GM21529 (cell line): ENCODE data around the gene BTBD9.

Experiments used
- ATAC-seq: cut with Tn5 transposase; IDR thresholded peaks from one replicate; pipeline ENCODE4 v1.9.1; 2021; ENCODE audit not compliant: unreplicated experiment

Gene BTBD9

GRCh38 chr6:38153798-38154345 is 485.9 kb downstream of the BTBD9 start:
- no peak for ATAC-seq

- no peak for ATAC-seq
Observed at GRCh38 chr6:38153076-38153797, 486.5 kb downstream of the BTBD9 start.

GRCh38 chr6:38152620-38153019 is 487.1 kb downstream of the BTBD9 start:
- no peak for ATAC-seq

- no peak for ATAC-seq
Observed at GRCh38 chr6:38151580-38152500, 487.9 kb downstream of the BTBD9 start.

- ATAC-seq = no peak
Observed at GRCh38 chr6:38150681-38151296, 488.9 kb downstream of the BTBD9 start.

- ATAC-seq = no peak
Observed at GRCh38 chr6:38150021-38150420, 489.7 kb downstream of the BTBD9 start.

GRCh38 chr6:38149531-38149930 is 490.2 kb downstream of the BTBD9 start:
- no peak for ATAC-seq

- no peak for ATAC-seq
Observed at GRCh38 chr6:38148606-38149005, 491.1 kb downstream of the BTBD9 start.

- no peak for ATAC-seq
Observed at GRCh38 chr6:38146734-38147027, 493.0 kb downstream of the BTBD9 start.

- ATAC-seq = no peak
Observed at GRCh38 chr6:38146021-38146733, 493.6 kb downstream of the BTBD9 start.

GRCh38 chr6:38144365-38144945 is 495.3 kb downstream of the BTBD9 start:
- ATAC-seq = no peak

GRCh38 chr6:38143191-38144150 is 496.3 kb downstream of the BTBD9 start:
- ATAC-seq = no peak

- no peak for ATAC-seq
Observed at GRCh38 chr6:38142178-38142902, 497.4 kb downstream of the BTBD9 start.

GRCh38 chr6:38141716-38142115 is 498.0 kb downstream of the BTBD9 start:
- no peak for ATAC-seq

- no peak for ATAC-seq
Observed at GRCh38 chr6:38141085-38141484, 498.6 kb downstream of the BTBD9 start.

GRCh38 chr6:38138374-38138773 is 501.4 kb downstream of the BTBD9 start:
- ATAC-seq = no peak

- no peak for ATAC-seq
Observed at GRCh38 chr6:38137608-38138265, 502.0 kb downstream of the BTBD9 start.

GRCh38 chr6:38136547-38136946 is 503.2 kb downstream of the BTBD9 start:
- ATAC-seq = no peak
